ENCODE data around the gene GIMAP2.
"Not testable (repeated sequence)": the region's sequence is repeated elsewhere in the genome, so short reads cannot be mapped to it uniquely, and the experiment has no call there.

Gene GIMAP2

GRCh38 chr7:150654692-150655091, 30.8 kb upstream of the GIMAP2 start:
- DNase-seq (ENCODE audit: insufficient read length, low spot score) (no peak), FAIRE-seq (no peak)
- no peak for TF ChIP-seq CTCF (IDR thresholded peaks at IDR 0.05; ENCODE audit: insufficient read depth, missing control alignments)

GRCh38 chr7:150656047-150656446, 29.5 kb upstream of the GIMAP2 start:
- DNase-seq (ENCODE audit: insufficient read length, low spot score), result no peak
- no peak for TF ChIP-seq CTCF (IDR thresholded peaks at IDR 0.05; ENCODE audit: insufficient read depth, missing control alignments)
- no peak for FAIRE-seq

GRCh38 chr7:150657526-150657925, 28.0 kb upstream of the GIMAP2 start:
- FAIRE-seq (no peak), DNase-seq (ENCODE audit: insufficient read length, low spot score) (no peak)
- TF ChIP-seq CTCF (IDR thresholded peaks at IDR 0.05; ENCODE audit: insufficient read depth, missing control alignments), result no peak

- no peak for TF ChIP-seq CTCF (IDR thresholded peaks at IDR 0.05; ENCODE audit: insufficient read depth, missing control alignments)
- FAIRE-seq, result no peak
- no peak for DNase-seq (ENCODE audit: insufficient read length, low spot score)
These were observed 24.4 kb upstream of the GIMAP2 start for GRCh38 chr7:150660939-150661613.

- not testable (repeated sequence) for FAIRE-seq; DNase-seq (ENCODE audit: insufficient read length, low spot score)
These were observed 22.7 kb upstream of the GIMAP2 start for GRCh38 chr7:150662821-150663220.

GRCh38 chr7:150663802-150664494, 21.6 kb upstream of the GIMAP2 start:
- TF ChIP-seq CTCF (IDR thresholded peaks at IDR 0.05; ENCODE audit: insufficient read depth, missing control alignments), result no peak
- no peak for DNase-seq (ENCODE audit: insufficient read length, low spot score)
- FAIRE-seq, result no peak

- no peak for DNase-seq (ENCODE audit: insufficient read length, low spot score)
- no peak for TF ChIP-seq CTCF (IDR thresholded peaks at IDR 0.05; ENCODE audit: insufficient read depth, missing control alignments)
- FAIRE-seq, result no peak
These were observed 20.3 kb upstream of the GIMAP2 start for GRCh38 chr7:150665089-150665748.
